HCT116 (cell line): ENCODE data around the gene CD8A.

ENCODE experiments used
- EZH2 ChIP-seq: fragments of 200-600 bp; sonication (generic); IDR thresholded peaks from 2 replicates; pipeline ENCODE4 v1.6.1; 2017; ENCODE audit warnings: antibody characterized with exemption, mixed run types
- EZH2phosphoT487 ChIP-seq: fragments of 200-600 bp; IDR thresholded peaks from 2 replicates; pipeline ENCODE4 v1.6.1; 2018; ENCODE audit warnings: antibody characterized with exemption, borderline replicate concordance
- FOSL1 ChIP-seq: IDR thresholded peaks from 2 replicates; pipeline ENCODE4 v1.6.1; 2012; ENCODE audit warnings: low read depth
- POLR2A ChIP-seq: IDR thresholded peaks from 2 replicates; pipeline ENCODE4 v1.7.0; 2011; ENCODE audit warnings: borderline replicate concordance; ENCODE audit not compliant: insufficient read depth, insufficient read length; ENCODE audit errors: extremely low read depth
- TCF7L2 ChIP-seq: IDR thresholded peaks from 2 replicates; pipeline ENCODE4 v1.7.0; 2011; ENCODE audit warnings: borderline replicate concordance, inconsistent platforms; ENCODE audit not compliant: insufficient read depth, insufficient read length; ENCODE audit errors: extremely low read depth
- YY1 ChIP-seq: IDR thresholded peaks from 2 replicates; pipeline ENCODE4 v1.6.1; 2011; ENCODE audit warnings: low read length, low read depth, moderate library complexity, mild to moderate bottlenecking; ENCODE audit not compliant: insufficient replicate concordance; ENCODE audit errors: extremely low read depth
- TF ChIP-seq, protein P1 (sequence below): IDR thresholded peaks from 2 replicates; pipeline ENCODE4 v1.6.1; 2011; ENCODE audit warnings: mild to moderate bottlenecking, low read length, moderate library complexity; ENCODE audit not compliant: insufficient replicate concordance; ENCODE audit errors: extremely low read depth
- TF ChIP-seq, protein P2 (sequence below), 3 experiments: fragments of 200-600 bp in 1 of 3; sonication (generic) in 1 of 3; IDR thresholded peaks in 2 of 3; conservative IDR thresholded peaks in 1 of 3; 2 replicates each; pipeline ENCODE4 v1.5.1; 2012 to 2017; ENCODE audit warnings: low read depth in 2 of 3, low read length in 2 of 3, antibody characterized with exemption in 1 of 3, borderline replicate concordance in 1 of 3, control low read depth in 1 of 3, mild to moderate bottlenecking in 1 of 3, mixed read lengths in 1 of 3, mixed run types in 1 of 3, moderate library complexity in 1 of 3; ENCODE audit not compliant: insufficient read depth in 1 of 3

DNA sequence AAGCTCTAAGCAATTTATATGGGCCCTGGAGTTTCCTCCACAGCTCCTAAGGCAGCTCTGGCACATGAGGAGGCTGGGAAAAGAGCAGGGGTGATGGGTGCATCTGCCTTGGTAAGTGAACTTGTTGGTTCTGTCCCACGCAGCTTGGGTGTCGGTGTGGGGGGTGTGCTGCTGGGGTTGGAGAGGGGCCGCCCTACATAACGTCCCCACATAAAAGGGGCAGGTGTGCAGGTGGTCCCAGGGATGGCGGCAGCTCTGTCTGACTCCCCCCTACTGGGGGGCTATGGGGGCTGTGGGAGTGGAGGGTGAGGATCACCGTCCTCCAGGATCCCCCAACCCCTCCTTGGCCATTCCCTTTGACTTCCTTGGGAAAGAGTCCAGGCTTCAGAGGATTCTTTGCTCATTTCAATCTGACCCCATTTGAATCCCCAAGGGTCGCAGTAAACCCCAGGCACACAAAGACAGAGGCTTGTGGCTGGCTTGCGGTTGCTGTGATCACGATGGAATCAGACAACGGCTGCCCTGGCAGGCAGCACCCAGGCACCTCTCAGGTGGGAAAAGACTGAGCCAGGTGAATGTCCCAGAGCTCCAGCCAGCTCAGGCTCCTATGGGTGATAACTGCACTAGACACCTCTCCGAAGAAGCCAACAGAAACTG, 34.5 kb upstream of the CD8A start:
- TF ChIP-seq, protein P1, sequence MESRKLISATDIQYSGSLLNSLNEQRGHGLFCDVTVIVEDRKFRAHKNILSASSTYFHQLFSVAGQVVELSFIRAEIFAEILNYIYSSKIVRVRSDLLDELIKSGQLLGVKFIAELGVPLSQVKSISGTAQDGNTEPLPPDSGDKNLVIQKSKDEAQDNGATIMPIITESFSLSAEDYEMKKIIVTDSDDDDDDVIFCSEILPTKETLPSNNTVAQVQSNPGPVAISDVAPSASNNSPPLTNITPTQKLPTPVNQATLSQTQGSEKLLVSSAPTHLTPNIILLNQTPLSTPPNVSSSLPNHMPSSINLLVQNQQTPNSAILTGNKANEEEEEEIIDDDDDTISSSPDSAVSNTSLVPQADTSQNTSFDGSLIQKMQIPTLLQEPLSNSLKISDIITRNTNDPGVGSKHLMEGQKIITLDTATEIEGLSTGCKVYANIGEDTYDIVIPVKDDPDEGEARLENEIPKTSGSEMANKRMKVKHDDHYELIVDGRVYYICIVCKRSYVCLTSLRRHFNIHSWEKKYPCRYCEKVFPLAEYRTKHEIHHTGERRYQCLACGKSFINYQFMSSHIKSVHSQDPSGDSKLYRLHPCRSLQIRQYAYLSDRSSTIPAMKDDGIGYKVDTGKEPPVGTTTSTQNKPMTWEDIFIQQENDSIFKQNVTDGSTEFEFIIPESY: no peak
- TF ChIP-seq, protein P2, sequence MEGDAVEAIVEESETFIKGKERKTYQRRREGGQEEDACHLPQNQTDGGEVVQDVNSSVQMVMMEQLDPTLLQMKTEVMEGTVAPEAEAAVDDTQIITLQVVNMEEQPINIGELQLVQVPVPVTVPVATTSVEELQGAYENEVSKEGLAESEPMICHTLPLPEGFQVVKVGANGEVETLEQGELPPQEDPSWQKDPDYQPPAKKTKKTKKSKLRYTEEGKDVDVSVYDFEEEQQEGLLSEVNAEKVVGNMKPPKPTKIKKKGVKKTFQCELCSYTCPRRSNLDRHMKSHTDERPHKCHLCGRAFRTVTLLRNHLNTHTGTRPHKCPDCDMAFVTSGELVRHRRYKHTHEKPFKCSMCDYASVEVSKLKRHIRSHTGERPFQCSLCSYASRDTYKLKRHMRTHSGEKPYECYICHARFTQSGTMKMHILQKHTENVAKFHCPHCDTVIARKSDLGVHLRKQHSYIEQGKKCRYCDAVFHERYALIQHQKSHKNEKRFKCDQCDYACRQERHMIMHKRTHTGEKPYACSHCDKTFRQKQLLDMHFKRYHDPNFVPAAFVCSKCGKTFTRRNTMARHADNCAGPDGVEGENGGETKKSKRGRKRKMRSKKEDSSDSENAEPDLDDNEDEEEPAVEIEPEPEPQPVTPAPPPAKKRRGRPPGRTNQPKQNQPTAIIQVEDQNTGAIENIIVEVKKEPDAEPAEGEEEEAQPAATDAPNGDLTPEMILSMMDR (IDR thresholded peaks at IDR 0.05 in 2 of 3, conservative IDR thresholded peaks at IDR 0.05 in 1 of 3; ENCODE audit: borderline replicate concordance in 1 of 3, insufficient read depth in 1 of 3, low read depth in 2 of 3, low read length in 2 of 3): no peak
- TF ChIP-seq YY1 (no peak), TCF7L2 (no peak), POLR2A (no peak), EZH2phosphoT487 (no peak), EZH2 (no peak), FOSL1 (no peak)
